ELR (cell line): ENCODE data around the gene ZBTB17.

Source experiments
- DNase-seq: peaks from one replicate; pipeline ENCODE4 v3.0.0-alpha.2; 2015; ENCODE audit warnings: low read depth

The ZBTB17 gene

DNA sequence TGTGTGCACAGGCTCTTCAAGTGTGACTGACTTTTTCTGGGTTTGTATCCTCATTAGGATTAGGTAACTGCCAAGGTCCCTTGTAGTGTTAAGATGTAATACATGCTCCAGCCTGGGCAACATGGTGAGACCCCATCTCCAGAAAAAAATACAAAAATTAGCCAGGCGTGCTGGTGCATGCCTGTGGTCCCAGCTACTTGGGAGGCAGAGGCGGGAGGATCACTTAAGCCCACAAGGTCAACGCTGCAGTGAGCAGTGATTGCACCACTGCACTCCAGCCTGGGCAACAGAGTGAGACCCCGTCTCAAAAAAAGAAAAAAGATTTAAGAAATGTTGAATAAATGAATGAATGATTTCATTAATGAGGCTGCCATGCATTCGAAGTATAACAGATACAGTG lies 15.1 kb downstream of the ZBTB17 start:
- DNase-seq = no peak

DNA sequence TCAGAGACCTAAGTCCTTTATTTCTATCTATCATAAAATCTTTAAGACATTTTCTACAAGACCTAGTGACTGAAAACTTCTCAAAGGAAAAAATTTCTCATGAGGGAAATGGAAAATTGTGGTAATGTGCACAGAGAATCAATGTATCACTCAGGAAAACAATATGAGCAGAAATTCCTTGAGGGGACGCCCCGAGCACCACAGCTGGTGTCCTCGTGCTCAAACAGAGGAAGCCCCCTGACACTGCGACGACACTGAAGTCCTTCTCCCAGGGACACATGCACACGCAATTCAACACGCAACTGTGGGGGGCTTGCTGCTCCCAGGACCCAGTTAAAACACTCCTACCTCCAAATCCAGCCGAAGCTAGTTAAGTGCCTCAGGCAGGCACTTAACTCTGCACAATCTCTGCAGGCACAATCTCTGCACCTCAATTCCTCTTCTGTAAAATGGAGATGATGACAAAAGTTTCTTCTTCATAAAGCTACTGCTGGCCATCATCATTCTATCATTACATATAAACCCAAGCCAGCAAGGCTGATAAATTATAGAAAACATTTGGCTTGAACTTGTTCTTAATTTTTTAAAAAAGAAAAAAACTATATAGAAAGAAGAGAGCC lies 16.0 kb downstream of the ZBTB17 start:
- no peak for DNase-seq

DNA sequence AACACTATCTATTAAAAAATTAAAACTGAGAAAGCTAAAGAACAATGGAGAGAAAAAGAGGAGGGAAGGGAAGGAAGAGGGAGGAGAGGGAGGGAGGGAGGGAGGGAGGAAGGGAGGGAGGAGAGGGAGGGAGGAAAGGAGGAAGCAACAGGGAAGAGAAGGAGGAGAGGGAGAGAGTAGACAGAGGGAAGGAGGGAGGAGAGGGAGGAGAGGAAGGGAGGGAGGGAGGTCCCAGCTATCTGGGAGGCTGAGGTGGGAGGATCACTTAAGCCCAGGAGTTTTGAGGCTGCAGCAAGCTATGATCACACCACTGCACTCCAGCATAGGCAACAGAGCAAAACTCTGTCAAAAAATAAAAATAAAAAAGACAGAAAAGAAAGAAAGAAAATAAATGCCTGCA lies 16.5 kb downstream of the ZBTB17 start:
- no peak for DNase-seq

DNA sequence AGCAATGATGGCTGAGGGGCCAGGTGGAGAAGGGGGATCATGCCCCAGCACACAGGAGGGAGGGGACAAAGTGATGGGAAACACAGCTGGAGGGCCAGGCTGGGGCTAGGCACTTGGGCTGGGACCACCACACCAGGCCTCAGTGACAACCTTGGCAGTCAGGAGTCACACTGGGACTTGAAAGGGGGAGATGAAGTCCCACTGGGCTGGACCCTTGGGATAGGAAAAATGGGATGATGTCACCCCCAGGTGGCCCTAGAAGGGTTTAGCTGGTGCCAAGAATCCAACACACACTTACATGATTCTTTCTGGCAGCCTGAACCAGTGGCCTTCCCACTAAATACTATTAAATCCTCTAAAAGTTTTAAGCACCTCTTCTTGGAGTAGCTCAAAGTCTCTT lies 17.1 kb downstream of the ZBTB17 start:
- DNase-seq = peak; percentile 38

DNA sequence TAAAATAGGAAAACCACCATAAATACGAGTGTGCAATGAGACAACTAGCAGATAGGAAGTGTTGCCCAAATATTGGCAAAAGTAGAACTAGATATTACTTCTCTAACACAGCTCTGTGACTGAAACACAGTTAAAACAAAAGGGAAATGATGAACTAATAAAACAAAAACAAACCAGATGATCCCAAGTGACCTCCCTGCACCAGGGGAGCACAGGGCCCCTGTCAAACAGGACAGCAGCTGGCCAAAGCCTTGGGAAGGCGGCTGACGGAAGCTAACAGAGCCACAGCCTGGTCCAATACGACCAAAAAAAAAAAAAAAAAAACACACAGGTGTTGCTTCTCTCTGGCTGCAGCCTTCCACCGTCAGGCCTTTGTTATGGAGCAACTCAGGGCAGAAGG lies 17.8 kb downstream of the ZBTB17 start:
- DNase-seq = no peak

DNA sequence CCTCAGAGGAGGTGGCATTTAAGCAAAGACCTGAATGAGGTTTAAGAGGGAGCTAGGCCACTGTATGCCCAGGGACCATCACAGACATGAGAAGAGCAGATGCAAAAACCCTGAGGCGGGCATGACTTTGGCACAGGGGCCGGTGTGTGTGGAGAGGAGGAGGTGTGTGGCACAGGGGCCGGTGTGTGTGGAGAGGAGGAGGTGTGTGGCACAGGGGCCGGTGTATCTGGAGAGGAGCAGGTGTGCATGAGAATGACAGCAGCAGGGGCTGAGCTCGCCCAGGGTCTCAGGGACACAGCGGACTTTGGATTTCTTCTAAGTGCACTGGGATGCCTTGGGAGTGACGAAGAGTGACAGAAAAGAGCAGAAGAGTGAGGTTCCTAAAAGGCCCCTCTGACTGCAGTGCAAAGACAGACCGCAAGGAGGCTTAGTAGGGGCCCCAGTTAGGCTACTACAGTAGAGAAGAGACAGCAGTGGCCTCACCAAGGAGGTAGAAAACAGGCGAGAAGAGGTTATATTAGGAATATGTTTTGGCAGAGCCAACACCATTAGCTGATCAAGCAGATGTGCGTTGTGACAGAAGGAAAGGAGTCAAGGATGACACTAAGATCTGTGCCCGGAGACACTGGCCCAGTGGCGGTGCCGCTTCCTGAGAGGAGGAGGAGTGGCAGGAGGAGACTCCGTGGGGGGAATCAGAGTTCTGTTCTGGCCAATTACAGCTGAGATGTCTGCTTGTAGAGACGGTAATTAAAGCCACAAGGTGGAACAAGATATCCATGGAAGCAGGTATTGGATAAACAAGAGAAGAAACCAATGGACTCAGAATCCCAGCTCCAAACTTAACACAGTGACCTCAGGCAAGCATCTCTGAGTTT lies 18.4 kb downstream of the ZBTB17 start:
- DNase-seq = peak; percentile 53

DNA sequence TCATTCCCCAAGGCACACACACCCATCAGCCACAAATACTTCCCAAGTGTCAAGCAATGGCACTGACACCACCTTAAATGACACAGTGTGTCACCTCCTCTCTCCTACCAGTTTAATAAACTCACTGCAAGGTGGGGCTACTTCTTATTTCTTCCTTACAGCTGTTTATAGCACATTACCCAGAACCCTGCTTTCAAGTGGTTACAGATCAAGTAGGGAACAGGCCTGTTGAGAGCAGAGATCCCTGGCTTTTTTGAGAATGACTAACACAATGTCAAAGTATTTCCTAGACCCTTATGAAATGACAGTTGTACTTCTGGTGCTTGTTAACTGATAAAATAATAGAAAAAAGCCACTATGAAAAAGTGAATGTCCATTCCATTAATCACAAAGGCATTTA lies 19.8 kb downstream of the ZBTB17 start:
- peak; percentile 42 for DNase-seq

DNA sequence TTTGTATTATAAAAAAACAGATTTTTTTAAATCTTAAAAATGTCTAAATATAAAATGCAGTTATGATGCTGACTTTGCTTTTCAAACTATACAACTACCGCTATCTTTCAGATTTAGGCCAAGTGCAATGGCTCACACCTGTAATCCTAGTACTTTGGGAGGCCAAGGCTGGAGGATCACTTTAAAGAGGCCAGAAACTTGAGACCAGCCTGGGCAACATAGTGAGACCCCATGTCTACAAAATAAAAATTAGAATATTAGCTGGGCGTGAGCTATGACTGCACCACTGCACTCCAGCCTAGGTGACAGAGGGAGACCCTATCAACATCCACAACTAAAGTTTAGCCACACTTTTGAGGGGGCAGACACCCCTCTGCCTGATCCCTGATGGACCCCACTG lies 20.3 kb downstream of the ZBTB17 start:
- no peak for DNase-seq

DNA sequence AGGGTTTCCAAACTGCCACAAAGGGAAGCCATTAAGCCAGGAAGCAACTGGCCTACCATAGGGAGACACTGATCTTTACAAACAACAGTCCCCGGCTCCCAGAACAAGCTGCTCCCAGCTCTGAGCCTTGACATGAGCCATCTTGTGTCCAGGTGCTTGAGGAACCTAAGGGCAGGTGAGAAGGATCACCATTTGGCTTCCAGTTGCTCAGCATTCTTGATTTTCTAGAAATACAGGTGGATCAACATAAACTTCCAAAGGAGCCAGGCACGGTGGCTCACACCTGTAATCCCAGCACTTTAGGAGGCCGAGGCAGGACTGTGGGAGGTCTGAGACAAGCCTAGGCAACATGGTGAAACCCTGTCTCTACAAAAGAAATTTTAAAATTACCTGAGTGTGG lies 21.6 kb downstream of the ZBTB17 start:
- DNase-seq = no peak

DNA sequence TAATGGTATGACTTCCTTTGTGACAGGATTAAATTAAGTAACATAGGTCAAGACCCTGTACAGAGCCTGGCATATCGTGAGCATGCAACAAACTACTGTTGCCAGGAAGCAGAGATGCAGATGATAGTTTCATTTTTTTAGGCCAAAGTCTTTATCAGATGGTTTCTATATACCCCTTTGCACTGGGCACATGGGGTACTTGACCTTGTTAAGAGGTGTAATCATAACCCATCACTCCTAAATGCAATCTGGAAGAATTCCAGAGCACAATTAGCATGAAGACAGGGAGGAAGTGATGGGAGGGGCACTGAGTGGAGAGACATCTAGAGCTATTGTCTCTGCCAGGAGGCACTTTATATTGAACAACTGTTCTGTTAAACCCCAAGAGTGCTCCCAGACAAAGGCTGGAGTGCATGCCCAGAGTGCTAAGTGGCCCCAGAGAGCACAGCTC lies 22.1 kb downstream of the ZBTB17 start:
- no peak for DNase-seq

DNA sequence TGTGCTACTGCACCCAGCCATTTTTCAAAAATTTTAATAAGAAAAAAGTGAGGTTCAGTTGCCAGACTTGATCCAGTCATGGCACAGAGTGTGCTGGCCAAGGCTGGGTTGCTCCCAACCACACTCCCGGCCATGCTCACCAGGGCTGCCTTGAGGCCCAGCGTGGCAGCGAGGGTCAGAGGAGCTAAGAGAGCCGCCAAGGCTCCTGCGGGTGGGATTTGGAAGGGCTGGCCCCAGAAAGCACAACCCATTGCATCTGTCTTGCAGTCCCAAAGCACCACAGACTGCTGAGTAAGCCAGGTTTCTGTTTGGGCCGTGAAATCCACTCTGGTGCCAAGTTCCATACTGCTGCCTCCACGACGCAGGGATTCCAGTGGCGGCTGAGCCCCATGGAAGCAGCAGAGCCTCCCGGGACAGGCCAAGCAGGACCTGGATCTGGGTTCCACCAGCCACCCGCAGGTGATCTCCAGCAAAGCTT lies 22.6 kb downstream of the ZBTB17 start:
- DNase-seq = no peak

DNA sequence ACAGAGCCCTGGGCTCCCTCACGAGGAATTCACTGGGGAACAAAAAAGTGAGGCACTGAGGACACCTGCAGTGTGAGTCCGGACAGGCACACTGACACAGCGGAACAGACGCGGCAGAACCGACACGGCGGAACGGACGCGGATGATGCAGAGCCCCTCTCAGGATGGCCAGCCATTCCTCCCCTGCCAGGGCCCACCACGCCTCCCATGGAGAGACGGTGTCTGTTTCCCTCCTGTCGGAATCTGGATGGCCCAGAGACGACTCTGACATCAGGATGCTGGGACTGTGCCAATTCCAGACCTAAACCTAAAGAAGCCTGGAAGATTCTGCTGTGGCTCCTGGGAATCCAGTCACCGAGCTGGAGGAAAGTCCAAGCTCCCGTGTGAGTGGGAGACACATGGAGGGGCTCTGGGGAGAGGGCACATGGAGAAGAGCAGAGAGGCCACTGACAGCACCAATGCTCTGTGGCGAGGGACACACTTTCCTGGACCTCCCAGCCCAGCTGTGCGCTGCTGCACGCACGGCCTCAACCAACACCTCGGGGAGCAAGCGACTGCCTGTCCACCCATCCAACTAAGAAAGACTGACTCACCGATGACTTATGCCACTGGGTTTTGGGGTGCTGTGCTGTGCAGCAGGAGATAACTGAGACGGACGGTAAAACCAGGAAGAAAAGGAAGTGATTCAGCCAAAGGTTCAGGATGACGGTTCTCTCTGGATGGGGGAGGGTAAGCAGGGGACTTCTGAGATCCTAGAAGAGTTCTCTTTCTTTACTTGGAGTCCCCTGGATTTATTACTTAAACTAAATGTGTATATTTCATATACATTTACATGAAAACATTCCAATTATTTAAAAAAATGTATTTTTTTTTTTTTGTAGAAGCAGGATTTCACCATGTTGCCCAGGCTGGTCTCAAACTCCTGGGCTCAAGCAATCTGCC lies 23.3 kb downstream of the ZBTB17 start:
- peak; percentile 98 for DNase-seq

DNA sequence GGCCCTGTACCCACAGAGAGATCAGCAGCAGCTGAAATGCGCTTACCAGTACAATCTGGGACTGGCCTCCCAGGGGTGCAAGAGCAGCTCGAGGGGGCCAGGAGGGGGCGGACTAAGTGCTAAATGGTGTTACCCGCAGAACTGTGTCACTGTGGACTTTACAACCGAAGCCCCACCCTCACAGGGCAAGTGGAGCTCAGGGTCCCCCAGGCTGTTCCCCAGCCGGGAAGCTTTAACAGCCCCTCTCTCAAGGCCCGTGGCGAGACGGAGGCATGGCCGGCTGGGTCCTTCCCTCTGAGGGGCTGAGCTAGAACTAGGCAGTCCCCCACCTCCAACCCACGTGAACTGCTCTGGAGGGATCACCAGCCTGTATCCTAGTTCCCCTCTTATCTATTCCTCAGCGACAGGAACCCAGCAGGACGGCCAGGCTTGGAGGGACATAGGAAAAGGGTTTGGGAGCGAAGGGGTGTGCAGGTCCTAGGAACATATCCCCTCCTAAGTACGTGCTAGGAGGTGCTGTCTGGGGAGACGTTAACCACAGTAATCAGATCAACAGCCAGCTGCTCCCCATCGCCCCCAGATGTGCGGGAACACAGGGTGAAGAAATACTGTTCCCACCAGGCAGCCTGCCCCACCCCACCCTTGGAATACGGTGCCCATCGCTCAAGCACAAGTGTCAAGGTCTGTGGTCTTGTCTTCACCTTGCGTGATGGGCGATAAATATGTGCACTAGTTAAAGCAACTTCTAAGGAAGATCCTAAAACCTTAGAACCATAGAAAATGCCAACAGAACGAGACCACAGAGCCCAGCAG lies 24.4 kb downstream of the ZBTB17 start:
- no peak for DNase-seq

DNA sequence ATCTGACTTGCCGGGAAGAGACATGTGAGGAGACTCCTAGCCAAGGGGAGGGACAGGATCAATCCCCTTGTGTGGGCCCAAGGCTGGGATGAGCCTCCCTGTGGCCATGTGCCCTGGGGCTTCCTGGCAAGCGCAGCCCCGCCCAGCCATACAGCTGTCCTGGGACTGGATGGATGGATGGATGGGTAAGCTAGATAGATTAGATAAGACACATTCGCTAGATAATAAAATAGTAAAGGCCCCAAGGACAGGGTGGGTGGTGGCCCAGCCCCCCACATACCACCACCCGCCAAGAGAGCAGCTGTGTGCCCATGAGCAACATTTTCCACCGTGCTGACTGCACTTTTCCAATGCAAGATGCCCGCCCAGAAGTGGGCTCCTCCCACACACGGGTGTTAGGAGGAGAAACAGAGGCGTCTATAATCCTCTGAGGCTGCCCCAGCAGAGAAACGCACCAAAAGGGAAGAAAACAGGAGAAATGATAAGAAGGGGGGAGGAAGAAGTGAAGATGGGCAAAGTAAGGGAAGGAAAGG lies 25.1 kb downstream of the ZBTB17 start:
- peak; percentile 40 for DNase-seq

DNA sequence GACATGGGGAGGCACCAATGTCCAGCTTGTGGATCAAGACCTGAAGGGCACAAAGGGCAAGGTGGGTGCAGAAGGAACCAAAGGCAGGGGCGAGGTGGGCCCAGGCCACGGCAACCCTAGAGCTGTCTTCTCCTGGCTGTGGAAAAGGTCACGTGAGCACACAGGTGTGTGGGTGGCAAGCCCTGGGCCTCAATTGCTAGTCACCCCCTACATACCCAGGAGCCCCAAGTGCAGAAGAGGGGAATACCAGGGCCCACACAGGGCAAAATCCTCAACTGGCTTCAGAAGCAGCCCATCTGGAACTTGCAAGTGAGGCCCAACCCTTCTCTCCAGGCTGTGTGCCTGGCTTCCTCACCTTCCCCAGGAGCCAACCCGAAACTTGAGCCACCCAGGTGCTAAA lies 25.6 kb downstream of the ZBTB17 start:
- no peak for DNase-seq

DNA sequence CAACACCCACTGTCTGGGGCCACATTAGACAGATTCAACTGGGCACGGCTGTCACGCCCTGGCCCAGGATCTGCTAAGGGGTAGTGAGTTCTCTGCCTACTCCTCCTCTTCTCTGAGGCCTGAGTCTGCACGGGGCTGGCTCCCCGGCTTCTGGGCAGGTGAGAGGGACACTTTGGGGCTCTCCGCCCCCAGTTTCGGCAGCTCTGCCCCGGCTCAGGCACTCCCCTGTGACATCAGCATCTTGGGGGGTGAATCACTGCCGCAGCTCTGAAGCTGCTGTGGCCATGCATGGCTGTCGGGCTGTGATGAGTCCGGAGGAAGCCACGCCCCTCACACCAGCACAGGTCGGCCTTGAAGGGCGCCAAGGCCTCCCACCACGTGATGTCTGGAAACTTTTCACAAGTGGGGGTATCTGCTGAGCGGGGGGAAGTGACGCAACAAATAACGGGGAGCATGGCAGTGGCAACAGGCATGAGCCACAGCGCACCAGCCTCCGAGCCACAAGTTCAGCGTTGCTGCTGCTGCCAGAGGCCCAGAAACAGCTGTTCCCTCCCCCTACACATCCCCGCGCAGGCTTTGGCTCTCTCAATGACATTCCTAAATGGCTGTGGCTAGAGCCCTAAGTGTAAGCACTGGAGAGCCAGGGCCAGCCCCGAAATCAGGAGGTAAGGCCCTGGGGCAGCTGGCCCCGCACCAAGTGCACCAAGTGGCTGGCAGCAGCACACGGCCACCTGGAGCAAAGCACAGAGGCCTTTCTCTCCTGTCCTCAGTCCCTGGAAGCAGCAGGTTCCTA lies 26.3 kb downstream of the ZBTB17 start:
- peak; percentile 98 for DNase-seq

DNA sequence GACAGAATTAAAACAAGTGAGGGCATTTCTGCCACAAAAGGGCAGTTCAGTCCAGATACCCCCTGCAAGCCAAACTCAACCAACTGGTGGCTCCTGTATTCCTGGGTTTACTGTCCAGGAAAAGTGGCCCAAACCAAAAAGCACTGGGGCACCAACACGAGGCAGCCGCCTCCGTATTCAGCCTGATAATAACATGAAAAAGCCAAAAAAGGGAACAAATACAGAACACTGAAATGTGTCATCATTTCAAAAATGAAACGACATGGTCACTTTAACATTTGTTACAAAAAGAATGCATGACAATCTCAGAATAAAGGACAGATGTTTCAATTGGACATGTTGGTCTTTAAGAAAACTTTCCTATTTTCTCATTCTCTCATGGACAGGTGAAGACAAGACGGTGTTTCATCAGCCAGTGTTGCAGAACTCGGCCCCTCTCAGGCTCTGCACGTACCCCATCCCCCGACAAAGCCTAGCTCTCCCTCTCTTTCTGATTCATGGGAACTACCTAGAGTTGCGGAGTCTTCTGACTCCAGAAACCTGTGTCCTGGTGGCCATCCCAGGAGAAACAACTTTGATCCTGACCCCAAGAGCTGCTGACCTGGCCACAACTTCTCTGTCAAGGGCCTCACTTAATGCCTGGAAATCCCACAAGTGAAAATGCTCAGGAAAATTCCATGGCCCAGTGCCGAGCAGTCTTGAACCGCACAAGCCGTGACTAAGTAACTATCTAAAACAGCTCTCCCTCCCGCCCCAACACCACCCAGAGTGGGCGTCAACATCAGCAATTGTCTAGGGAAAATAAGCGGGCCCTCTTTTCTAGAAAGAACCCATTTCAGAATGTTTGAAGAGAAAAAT lies 27.1 kb downstream of the ZBTB17 start:
- peak; percentile 95 for DNase-seq

DNA sequence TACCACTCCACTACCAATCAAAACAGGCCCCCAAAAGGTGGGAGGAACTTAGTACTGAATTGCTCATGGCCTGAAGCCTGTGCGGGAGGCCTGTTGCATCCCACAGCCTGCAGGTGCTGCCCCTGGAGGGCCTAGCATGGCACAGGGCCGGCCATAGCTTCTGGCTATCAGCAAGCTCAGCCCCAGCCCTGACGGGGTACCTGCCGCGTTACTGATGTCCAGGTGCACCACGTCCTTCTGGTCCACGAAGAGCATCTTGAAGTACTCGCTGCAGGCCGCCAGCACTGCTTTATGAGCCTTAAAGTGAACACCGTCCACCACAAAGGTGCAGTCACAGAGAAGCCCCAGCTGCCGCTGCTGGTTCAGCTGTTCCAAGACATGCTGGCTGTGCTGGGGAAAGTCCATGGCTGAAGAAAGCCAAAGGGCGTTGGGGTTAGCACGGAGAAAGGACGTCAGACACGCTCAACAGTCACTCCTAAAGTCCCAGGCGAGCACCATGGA lies 27.8 kb downstream of the ZBTB17 start:
- DNase-seq = no peak
